Epithelial cell of proximal tubule (primary cell): ENCODE measurements around the gene PARD3B. TPM values are rescaled to one million over a fixed set of nuclear protein-coding genes. Genes with fewer than 3 reads are reported as not detected.

ENCODE experiments used
- DNase-seq: peaks from one replicate; pipeline ENCODE4 v3.0.0-alpha.2; 2011; ENCODE audit warnings: low read depth
- H3K4me3 ChIP-seq: 2 replicates; pipeline ENCODE4 v1.5.1; 2011; ENCODE audit warnings: low read depth, mild to moderate bottlenecking, low read length
- total RNA-seq: library from RNA; depleted of rRNA; stranded (reverse); fragments of >200 nt; gene quantifications from 2 replicates; pipeline ENCODE4 v1.2.3, GENCODE V29; 2015
- TF ChIP-seq, protein P1 (sequence below): conservative IDR thresholded peaks from 2 replicates; pipeline ENCODE4 v1.5.1; 2012; ENCODE audit warnings: low read depth, mild to moderate bottlenecking, low read length

The PARD3B gene
- total RNA-seq, 1 donor from 2014 or later: 3.6 TPM

DNA sequence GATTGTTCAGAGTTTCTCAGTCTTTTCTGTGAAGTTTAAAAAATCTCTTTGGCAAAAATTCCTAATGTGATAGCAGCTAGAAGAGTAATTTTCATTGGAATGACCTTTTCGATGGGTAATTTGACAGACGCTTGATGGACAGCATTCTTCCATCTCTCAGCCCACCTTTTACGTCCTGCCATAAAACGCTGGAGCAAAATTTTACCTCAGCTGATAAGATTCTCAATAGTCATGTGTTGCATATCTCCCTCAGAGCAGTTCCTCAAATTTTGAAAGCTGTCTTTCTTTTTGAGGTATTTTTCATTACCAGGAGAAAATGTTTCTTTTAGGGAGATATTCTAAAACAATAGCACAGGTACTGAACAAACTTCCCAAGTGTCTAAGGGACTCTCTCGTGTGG is 441.4 kb downstream of the PARD3B start:
- DNase-seq: no peak
- H3K4me3 ChIP-seq: no peak overlapping the region
- TF ChIP-seq, protein P1, sequence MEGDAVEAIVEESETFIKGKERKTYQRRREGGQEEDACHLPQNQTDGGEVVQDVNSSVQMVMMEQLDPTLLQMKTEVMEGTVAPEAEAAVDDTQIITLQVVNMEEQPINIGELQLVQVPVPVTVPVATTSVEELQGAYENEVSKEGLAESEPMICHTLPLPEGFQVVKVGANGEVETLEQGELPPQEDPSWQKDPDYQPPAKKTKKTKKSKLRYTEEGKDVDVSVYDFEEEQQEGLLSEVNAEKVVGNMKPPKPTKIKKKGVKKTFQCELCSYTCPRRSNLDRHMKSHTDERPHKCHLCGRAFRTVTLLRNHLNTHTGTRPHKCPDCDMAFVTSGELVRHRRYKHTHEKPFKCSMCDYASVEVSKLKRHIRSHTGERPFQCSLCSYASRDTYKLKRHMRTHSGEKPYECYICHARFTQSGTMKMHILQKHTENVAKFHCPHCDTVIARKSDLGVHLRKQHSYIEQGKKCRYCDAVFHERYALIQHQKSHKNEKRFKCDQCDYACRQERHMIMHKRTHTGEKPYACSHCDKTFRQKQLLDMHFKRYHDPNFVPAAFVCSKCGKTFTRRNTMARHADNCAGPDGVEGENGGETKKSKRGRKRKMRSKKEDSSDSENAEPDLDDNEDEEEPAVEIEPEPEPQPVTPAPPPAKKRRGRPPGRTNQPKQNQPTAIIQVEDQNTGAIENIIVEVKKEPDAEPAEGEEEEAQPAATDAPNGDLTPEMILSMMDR: no peak

DNA sequence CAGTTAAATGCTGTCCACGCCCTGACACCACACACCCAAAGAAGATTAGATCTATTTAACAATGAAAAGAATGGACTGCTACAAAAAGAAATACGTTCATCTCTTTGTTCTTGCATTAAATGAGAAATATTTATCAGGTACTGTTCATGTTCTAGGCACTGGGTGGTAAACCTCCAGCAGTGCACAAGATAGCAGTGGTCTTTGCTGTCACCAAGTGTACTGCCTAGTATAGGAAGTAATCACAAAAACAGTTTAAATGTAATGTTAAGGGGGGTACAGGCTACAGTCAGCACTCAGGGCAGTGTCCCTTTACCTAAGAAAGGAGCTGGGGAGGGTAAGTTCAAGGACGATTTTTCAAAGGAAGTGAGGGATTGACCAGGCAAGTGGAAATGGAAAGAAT is 443.6 kb downstream of the PARD3B start:
- H3K4me3 ChIP-seq: no peak overlapping the region
- TF ChIP-seq, protein P1: no peak
- no peak for DNase-seq

DNA sequence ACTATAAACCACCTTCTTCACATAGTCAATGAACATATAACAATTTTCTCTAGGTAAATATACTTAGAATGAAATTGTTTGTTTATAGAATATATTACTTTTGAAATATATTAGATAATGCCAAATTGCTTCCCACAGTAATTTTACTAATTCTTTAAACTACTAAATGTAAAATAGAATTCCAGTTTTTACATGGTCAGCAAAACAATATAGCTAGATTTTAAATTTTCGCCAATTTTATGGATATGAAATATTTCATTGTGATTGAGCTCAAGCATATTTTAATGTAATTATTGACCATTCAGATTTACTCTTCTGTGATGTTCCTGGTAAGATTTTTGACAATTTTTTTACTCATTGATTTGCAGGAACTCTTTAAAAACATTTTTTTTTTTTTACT is 444.6 kb downstream of the PARD3B start:
- TF ChIP-seq, protein P1: no peak
- no peak overlapping the region for H3K4me3 ChIP-seq
- no peak for DNase-seq

DNA sequence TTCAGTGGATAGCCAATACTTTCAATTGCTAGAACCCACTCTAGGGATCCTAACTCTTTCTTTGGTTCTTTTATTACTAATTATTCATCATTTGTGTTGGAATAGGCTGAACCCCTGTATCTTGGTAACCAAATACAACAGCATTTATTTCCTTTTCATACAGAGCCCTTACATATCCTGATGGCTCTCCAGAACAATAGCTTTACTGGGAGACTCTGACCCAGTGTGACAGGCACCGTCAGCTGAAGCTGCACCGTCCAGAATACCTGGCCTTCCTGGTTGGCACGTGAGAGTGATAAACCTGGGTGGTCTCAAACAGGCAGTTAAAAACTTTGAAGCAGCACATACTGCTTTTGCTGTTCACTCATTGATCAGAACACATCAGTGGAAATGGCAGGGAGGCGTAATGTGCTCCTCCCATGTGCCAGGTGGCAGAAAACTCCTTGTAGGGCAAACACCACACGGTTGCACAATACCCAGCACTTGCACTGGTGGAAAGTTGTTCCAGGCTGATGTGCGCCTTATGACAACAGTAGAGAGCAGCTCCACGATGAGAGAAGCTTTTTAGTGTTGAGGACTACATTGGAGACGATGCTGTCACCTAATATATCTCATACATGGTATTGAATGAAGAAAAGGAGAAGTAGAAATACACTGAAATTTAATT is 456.2 kb downstream of the PARD3B start:
- TF ChIP-seq, protein P1: no peak
- no peak for DNase-seq

DNA sequence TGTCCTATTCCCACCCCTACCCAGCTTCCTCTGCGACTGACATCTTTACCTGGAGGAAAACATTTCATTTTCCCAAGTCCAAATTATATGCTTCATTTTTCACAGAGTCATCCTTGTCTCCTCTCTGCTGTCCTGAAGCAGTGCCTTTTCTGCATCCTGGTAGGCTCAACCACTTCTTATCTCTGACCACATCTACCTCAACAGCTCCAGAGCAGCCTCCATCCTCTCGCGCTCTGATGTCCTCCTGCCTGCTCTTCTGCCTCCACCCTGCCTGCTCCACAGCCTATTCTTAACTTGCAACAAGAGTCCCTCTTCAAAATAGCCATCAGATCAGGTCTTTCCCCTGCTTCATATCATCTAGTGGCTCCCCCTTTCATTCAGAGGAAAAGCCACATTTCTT is 457.1 kb downstream of the PARD3B start:
- no peak overlapping the region for H3K4me3 ChIP-seq
- no peak for DNase-seq
- TF ChIP-seq, protein P1: no peak

More for the DNA sequence above, 456.2 kb downstream of the PARD3B start:
- no peak overlapping the region for H3K4me3 ChIP-seq

DNA sequence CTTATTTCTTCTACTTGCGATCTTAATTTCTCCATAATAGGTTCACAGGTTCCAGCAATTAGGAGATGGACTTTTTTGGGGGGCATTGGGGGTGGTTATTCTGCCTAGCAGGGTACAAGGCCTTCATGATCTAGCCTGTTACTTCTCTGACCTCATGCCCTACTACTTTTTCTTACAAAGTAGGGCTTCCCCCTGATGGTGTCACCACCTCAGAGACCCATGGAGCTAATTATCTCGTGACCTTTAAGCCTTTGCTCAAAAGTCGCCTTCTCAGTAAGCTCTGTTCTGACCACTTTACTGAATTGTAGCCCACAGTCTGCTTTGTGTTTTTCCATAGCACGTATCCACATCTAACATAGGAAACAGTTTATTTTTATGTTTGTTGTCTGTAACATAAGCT is 458.0 kb downstream of the PARD3B start:
- DNase-seq: no peak
- H3K4me3 ChIP-seq: no peak overlapping the region
- TF ChIP-seq, protein P1: no peak

DNA sequence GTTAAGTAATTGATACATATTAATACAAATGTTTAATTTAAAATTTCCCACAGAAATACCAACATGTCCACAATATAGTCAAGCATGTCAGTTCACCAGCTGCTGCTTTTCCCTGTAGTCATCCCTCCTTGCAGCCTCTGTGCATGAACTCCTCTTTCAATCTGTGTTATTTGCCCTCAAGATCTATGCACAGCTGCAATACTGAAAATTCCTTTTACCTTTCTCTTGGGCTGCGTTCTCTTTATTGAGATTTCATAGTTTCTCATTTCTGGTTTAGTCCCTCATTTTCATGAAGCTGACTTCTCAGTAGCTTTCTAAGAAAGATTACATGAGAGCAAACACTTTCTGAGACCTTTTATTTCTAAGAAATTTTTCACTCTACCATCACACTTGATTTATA is 464.9 kb downstream of the PARD3B start:
- TF ChIP-seq, protein P1: no peak
- no peak for DNase-seq
- H3K4me3 ChIP-seq: no peak overlapping the region
